ENCODE data around the gene THBS4.

DNA sequence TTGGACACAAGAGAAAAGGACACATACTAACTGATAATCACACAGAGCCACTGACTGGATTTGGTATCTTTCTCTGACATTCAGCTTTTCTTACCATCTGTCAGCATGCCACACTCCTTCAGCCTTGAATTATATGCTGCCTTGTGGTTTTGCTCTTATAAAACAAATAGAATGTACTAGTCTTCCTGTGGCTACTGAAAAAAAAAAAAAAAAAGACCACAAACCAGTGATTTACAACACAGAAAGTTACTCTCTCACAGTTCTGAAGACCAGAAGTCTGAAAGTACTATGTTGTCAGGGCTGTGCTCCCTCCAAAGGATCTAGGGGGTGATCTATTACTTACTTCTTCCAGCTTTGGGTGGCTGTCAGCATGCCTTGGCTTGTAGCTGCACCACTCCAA is 82.3 kb downstream of the THBS4 start:
- TF ChIP-seq, protein P1, sequence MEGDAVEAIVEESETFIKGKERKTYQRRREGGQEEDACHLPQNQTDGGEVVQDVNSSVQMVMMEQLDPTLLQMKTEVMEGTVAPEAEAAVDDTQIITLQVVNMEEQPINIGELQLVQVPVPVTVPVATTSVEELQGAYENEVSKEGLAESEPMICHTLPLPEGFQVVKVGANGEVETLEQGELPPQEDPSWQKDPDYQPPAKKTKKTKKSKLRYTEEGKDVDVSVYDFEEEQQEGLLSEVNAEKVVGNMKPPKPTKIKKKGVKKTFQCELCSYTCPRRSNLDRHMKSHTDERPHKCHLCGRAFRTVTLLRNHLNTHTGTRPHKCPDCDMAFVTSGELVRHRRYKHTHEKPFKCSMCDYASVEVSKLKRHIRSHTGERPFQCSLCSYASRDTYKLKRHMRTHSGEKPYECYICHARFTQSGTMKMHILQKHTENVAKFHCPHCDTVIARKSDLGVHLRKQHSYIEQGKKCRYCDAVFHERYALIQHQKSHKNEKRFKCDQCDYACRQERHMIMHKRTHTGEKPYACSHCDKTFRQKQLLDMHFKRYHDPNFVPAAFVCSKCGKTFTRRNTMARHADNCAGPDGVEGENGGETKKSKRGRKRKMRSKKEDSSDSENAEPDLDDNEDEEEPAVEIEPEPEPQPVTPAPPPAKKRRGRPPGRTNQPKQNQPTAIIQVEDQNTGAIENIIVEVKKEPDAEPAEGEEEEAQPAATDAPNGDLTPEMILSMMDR (IDR thresholded peaks at IDR 0.05) = no peak
- no peak for TF ChIP-seq POLR2A (IDR thresholded peaks at IDR 0.05)
